Lower leg skin (tissue), 3 donors: ENCODE results near the gene KRT13.

Experiments used
- CTCF ChIP-seq, 3 donors: fragments of 450-650 bp; IDR thresholded peaks; one replicate each; pipeline ENCODE4 v1.5.1; 2016; ENCODE audit warnings: antibody characterized with exemption in 3 of 3, mild to moderate bottlenecking in 3 of 3, moderate library complexity in 2 of 3
- POLR2A ChIP-seq, 2 donors: fragments of 450-650 bp; IDR thresholded peaks; one replicate each; pipeline ENCODE4 v1.6.1; 2016 to 2017; ENCODE audit warnings: antibody characterized with exemption in 2 of 2, mild to moderate bottlenecking in 1 of 2, moderate library complexity in 1 of 2

DNA sequence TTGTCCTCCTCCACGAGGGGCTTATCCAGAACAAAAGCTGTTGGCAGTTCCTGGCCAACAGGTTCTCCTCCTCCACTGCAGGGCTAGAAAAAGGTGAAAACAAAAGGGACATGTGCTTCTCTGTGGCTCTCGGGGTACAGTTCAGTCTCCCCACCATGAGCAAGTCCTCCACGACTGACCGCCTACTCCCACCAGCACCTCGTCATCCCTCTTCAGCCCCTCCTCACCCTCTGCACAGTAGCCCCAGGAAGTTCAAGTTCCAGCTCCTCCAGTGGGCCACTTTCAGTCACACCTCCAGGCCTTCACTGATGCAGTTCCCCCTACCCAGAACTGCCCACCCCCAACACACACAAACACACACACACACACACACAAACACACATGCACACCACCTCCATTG lies 47.0 kb upstream of the KRT13 start:
- no peak for TF ChIP-seq CTCF (IDR thresholded peaks at IDR 0.05)
- no peak for TF ChIP-seq POLR2A (IDR thresholded peaks at IDR 0.05)
